Fibroblast of peridontal ligament (primary cell): Measurements from ENCODE around the gene RTEL1.

Experiments used
- DNase-seq: peaks from one replicate; pipeline ENCODE4 v3.0.0-alpha.2; 2010; ENCODE audit errors: extremely low read depth

Gene RTEL1

DNA sequence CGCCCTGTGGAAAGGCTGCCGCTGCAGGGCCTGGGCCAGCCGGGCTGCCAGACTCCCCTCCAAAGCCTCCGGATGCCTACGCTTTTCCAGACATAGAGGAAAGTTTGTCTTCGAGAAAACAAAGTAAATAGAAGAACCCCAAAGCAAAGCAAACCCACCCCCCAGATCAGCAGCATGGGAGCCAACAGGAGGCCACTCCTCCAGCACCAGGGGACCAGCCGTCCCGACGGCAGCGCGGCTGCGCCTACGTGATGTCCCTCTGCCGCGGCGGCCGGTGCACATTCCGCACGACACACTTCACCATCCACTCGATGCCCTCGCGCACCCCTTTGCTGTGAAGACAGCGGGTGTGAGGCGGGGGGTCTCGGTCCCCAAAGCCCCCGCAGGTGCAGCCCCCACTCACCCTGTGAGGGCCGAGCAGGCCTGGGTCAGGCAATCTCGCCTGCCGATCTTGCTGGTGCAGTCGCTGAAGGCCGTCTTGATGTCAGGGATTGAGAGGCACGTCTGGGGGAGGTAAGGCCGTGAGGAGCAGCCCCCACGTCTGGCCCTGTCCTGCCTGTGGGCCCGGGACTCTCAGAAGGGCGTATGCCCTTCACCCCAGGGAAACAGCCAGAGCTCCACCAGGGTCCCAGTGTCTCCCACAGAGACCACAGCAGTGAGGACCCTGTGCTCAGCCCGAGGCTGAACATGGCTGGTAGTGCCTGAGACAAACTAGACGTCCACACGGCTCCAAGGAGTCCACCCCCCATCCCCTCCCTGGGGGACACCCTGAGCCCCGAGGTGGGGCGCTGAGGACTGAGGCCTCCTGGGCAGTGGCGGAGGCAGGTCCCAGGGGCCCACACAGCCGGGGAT, 42.3 kb downstream of the RTEL1 start:
- no peak for DNase-seq

DNA sequence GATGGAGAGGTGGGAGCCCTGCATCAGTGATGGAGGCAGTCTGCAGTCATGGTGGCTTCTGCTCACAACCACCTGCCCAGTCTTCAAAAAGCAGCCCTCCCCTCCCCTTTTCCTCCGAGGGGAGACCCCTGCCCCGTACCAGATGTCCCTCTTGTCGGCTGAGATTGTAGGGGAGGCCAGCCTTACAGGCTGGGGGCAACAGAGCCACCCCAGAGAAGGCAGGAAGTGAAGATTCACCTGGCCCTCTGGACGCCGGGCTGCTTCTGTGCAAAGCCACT, 42.9 kb downstream of the RTEL1 start:
- DNase-seq, result no peak

DNA sequence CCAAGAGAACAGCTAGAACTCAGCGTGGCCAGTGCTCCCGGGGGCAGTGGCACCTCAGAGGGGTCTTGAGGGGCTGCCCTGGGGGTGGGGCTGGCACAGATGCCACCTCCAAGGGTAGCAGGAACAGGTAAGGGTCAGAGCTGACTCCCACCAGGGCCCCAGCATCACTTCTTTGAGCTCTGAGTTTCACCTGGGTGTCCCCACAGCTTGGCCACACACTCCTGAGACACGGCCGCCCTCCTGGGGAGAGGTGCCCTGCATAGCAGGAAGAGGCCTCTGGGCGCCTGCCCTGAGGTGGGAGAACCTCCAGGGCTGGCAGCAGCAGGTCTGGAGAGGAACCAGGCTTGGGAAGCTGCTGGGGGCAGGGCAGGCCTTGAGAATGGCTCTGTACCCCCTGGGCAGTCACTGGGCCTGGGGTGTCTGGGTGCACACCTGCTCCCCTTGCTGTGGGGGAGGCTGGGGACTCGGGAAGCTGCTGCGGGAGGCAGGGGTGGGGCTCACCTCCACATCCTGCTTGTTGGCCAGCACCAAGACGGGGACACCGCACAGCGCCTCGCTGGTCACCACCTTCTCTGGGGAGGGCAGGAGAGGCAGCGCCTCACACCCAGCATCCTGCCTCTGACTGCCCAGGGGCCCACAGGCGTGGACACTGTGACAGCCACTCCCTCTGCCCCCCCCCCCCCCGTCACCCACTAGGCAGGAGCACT, 43.4 kb downstream of the RTEL1 start:
- DNase-seq, result no peak

DNA sequence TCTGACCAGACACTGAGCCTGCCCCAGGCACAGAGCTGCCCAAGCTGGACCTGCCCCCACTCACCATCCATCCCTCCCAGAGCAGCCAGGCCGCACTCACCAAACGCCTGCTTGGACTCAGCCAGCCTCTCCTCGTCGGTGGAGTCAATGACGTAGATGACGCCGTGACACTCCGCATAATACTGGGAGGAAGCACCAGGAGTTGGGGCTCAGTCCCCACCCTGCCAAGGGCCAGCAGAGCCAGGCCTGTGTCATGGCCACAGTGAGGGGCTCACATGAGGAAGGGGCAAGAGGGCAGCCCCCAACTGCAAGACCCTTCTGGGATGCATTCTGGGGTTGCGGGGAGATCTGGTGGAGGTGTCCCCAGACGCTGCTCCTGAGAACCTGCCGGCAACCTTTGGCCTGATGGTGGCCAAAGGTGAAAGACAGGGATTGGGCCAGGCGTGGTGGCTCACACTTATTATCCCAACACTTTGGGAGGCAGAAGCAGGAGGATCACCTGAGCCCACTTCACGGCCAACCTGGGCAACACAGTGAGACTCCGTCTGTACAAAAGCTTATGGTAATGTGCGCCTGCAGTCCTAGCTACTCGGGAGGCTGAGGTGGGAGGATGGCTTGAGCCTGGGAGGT, 44.0 kb downstream of the RTEL1 start:
- DNase-seq, result no peak

- no peak for DNase-seq
These were observed 44.8 kb downstream of the RTEL1 start for GRCh38 chr20:63702751-63703470.

- DNase-seq, result no peak
These were observed 45.4 kb downstream of the RTEL1 start for GRCh38 chr20:63703471-63703975.

DNA sequence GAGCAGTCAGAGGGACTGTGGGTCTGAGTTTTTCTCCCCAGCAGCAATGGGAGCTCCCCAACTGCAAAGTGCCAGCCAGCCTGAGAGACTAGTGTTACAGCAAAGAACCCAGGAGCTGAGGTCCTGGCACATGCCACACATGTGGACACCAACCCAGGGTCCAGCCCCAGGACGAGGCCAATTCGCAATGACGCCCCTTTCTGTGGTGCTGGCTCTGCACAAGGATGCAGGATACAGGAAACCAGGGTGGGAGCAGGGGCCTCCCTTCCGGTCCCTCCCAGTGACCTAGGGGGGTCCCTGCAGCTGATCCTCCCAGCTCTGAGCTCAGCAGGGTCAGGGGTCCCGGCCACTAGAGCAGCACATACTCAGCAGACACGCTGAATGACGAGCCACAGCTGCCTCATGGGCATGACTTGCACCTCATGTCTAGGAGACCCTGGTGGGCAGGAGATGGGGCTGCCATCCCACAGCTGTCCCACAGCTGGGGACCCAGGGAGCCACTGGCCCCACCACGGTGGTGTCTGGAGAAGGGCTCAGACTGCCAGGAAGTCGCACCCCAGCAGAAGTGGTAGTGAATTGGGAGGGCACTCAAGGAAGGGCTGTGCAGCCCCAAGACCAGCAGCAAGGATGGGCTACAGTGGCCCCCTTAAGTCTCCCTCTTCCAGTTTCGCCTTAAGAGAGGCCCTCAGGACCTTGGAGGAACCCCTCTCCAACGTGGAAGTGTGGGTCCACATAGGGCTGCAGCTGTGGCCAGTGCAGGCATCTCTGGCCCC, 46.0 kb downstream of the RTEL1 start:
- no peak for DNase-seq

DNA sequence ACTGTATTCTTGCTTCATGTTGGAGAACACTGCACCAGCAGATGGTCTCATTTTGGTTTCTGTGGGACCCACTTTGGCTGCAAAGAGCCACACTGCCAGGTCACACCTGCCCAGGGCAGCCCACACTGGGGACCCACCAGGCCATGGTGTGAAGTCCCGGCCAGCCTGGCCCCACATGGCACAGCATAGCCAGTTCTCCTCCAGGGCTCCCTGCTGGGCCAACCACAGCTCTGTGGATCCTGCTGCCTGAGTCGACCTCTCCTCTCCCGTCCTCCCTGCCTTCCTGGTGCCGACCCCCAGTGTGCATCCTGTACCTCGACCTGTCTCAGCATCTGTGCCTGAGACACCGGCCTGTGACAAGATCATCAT, 46.6 kb downstream of the RTEL1 start:
- DNase-seq, result no peak

GRCh38 chr20:63705232-63706026, 47.3 kb downstream of the RTEL1 start:
- no peak for DNase-seq

GRCh38 chr20:63706027-63706695, 48.0 kb downstream of the RTEL1 start:
- DNase-seq, result no peak

GRCh38 chr20:63706852-63707557, 48.9 kb downstream of the RTEL1 start:
- DNase-seq, result no peak

DNA sequence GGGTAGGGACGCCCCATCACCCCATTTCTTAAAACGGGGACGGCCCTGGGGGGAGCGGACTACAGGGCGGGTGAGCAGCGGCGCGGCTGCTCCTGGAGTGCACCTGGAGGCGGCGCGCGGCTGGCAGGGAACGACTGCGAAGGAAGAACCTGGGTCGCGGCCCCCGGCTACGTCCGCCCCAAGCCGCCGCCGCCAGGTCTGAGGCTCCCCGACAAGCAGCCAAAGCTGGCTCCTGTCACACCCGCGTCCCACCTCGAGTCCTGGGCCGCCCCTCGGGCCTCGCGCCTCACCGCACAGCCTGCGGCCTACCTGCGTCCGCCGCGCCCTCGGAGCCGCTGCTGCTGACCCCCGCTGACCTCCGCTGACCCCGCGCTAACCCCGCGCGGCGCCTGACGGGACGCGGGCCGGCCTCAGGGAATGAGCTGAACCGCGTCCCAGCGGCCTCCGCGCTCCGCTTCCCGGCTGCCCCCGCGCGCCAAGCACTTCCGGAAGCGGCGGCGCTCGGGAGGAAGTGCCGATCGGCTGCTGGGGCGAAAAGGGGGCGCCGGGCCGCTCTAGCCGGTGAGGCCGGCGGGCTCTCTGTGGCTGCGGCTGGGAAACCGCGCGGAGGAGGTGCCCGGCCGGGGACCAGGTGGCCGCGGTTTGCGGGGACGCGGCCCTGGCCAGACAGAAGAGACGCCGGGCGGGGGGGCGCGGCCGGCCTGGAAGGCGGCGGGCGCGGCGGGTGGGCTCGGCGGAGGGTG, 49.6 kb downstream of the RTEL1 start, which contains the start of the genes ARFRP1 and ZGPAT:
TSS of gene ARFRP1 (minus strand) at position 419 of the 743 bp plus-strand sequence. CDS start 885 bp downstream, outside the sequence.
TSS of gene ZGPAT (plus strand) at position 482 of the 743 bp plus-strand sequence. CDS start 542 bp downstream, outside the sequence.
- peak; percentile 66 for DNase-seq

DNA sequence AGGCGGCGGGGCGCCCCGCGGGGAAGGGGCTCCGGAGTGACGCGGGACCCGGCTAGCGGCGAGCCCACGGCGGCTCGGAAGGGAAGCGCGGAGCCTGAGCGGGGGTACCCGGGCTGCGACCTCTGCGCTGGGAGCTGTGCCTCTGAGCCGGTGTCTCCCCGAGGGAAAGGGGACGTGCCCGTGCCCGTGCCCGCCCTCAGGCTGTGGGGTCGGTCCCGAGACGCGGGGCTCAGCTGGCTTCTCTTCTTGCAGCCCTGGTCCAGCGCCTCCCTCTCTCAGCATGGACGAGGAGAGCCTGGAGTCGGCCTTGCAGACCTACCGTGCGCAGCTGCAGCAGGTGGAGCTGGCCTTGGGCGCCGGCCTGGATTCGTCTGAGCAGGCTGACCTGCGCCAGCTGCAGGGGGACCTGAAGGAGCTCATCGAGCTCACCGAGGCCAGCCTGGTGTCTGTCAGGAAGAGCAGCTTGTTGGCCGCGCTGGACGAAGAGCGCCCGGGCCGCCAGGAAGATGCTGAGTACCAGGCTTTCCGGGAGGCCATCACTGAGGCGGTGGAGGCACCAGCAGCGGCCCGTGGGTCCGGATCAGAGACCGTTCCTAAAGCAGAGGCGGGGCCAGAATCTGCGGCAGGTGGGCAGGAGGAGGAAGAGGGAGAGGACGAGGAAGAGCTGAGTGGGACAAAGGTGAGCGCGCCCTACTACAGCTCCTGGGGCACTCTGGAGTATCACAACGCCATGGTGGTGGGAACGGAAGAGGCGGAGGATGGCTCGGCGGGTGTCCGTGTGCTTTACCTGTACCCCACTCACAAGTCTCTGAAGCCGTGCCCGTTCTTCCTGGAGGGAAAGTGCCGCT, 50.4 kb downstream of the RTEL1 start:
- DNase-seq, result no peak

GRCh38 chr20:63709149-63709527, 51.0 kb downstream of the RTEL1 start:
- no peak for DNase-seq

DNA sequence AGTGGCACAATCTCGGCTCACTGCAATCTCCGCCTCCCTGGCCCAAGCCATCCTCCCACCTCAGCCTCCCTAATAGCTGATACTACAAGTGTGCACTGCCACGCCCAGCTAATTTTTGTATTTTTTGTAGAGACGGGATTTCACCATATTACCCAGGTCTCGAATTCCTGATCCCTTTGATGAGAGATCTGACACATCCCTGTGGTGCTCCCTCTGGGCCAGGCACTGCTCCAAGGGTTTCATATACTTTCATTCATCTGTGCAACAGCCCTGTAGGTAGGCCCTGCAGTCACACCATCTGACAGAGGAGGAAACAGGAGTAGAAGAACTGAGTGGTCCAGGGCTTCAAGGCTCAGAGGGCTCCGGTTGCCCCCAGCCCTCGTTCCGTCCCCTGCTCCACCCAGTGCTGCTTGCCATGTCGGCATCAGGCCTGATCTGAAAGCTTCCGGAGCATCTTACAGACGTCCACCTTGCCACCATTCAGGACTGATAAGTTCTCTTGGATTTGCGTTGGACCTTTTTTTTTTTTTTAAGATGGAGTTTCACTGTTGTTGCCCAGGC, 53.1 kb downstream of the RTEL1 start:
- no peak for DNase-seq

- DNase-seq, result no peak
These were observed 54.1 kb downstream of the RTEL1 start for GRCh38 chr20:63712191-63712590.

- DNase-seq, result no peak
These were observed 56.7 kb downstream of the RTEL1 start for GRCh38 chr20:63714858-63715257.
